Peyer's patch (tissue), 4 donors: Measurements from ENCODE around the gene BICC1. TPM values are rescaled to one million over a fixed set of nuclear protein-coding genes. Genes with fewer than 3 reads are reported as not detected.

Source experiments
- DNase-seq, 3 donors: peaks; one replicate each; pipeline ENCODE4 v3.0.0-alpha.2; 2017 to 2019
- H3K27ac ChIP-seq, 4 donors: fragments of 200-600 bp; sonication (generic); one replicate each; pipeline ENCODE4 v1.5.1; 2016 to 2019
- H3K27me3 ChIP-seq, 2 donors: fragments of 200-600 bp; sonication (generic); one replicate each; pipeline ENCODE4 v1.5.1; 2019
- H3K36me3 ChIP-seq, 3 donors: fragments of 200-600 bp; sonication (generic); one replicate each; pipeline ENCODE4 v1.5.1; 2016 to 2019
- H3K4me1 ChIP-seq, 4 donors: fragments of 200-600 bp; sonication (generic); one replicate each; pipeline ENCODE4 v1.5.1; 2016 to 2019
- H3K4me3 ChIP-seq, 4 donors: fragments of 200-600 bp; sonication (generic); 1 replicate in 3 of 4; 2 replicates in 1 of 4; pipeline ENCODE4 v1.5.1; 2016 to 2019; ENCODE audit warnings: mild to moderate bottlenecking in 1 of 4
- H3K9me3 ChIP-seq, 4 donors: fragments of 200-600 bp; sonication (generic); one replicate each; pipeline ENCODE4 v1.5.1; 2016 to 2019; ENCODE audit warnings: mild to moderate bottlenecking in 1 of 4
- POLR2A ChIP-seq, 2 donors: fragments of 450-650 bp; IDR thresholded peaks; one replicate each; pipeline ENCODE4 v1.5.1; 2017; ENCODE audit warnings: antibody characterized with exemption in 2 of 2, mild to moderate bottlenecking in 2 of 2, moderate library complexity in 2 of 2
- total RNA-seq, 4 donors: library from RNA; depleted of rRNA; stranded (reverse); fragments of >200 nt; gene quantifications; one replicate each; pipeline ENCODE4 v1.1.0, GENCODE V29; 2016
- TF ChIP-seq, protein P1 (sequence below), 6 experiments: fragments of 450-650 bp in 4 of 6; fragments of 200-600 bp in 2 of 6; sonication (generic) in 1 of 6; IDR thresholded peaks; one replicate each; pipeline ENCODE4 v1.5.1; 2017 to 2019; ENCODE audit warnings: antibody characterized with exemption in 6 of 6, mild to moderate bottlenecking in 3 of 6, moderate library complexity in 1 of 6

BICC1 gene
- total RNA-seq, 4 donors from 2014 or later, result 1.1 to 19.0 (median 2.6) TPM

DNA sequence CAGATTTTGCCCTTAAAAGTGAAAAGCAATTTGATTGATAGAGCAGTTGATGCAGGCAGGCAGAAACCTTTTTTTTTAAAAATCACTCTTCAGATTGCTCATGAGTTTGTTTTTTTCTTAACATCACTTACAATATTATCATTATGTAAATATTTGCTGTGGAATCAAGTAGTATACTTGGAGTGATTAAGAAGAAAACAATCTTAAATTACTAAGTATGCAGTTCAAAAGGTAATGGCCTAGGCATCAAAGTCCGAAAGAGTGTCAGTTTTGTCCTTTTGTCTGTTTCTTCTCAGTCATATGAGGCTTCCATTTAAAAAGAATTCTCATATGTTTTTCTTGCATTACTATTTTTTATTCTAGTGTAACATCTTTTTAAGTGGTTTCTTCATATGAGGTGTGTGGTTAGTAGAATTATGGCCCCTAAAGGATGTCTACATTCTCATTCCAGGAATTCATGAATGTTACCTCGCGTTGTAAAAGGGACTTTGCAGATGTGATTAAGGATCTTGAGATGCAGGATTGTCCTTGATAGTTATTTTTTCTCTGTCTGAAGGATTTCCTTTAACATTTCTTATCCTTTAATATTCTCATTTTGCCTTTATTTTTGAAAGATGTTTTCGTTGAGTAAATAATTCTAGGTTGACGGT is 44.0 kb downstream of the BICC1 start:
- H3K9me3 ChIP-seq, result peaks cover 0 to 6% (median 0%) of the 10 kb centered on the region in 4 donors
- H3K27me3 ChIP-seq, result no peaks in the 10 kb centered on the region
- no peaks in the 10 kb centered on the region for H3K36me3 ChIP-seq
- no peaks in the 10 kb centered on the region for H3K4me1 ChIP-seq
- DNase-seq, result no peak
- no peak overlapping the region for H3K4me3 ChIP-seq
- TF ChIP-seq, protein P1, sequence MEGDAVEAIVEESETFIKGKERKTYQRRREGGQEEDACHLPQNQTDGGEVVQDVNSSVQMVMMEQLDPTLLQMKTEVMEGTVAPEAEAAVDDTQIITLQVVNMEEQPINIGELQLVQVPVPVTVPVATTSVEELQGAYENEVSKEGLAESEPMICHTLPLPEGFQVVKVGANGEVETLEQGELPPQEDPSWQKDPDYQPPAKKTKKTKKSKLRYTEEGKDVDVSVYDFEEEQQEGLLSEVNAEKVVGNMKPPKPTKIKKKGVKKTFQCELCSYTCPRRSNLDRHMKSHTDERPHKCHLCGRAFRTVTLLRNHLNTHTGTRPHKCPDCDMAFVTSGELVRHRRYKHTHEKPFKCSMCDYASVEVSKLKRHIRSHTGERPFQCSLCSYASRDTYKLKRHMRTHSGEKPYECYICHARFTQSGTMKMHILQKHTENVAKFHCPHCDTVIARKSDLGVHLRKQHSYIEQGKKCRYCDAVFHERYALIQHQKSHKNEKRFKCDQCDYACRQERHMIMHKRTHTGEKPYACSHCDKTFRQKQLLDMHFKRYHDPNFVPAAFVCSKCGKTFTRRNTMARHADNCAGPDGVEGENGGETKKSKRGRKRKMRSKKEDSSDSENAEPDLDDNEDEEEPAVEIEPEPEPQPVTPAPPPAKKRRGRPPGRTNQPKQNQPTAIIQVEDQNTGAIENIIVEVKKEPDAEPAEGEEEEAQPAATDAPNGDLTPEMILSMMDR (IDR thresholded peaks at IDR 0.05), result no peak
- no peak for TF ChIP-seq POLR2A (IDR thresholded peaks at IDR 0.05)
- no peak overlapping the region for H3K27ac ChIP-seq

DNA sequence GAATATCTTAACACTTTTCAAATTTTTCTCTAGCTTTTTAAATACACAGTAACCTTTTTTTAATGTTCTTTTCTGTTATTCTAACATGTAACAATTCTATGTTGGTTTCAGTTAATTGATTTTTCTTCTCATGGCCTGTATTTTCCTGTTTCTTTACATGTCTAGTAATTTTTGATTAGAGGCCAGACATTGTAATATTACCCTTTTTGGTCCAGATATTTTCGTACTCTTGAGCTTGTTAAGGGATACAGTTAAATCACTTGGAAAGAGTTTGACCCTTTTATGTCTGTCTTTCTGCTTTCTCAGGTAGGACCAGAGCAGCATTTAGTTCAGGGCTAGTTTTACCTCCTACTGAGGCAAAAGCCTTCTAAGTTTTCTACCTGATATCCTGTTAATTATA is 45.0 kb downstream of the BICC1 start:
- DNase-seq, result no peak
- H3K27me3 ChIP-seq, result no peaks in the 10 kb centered on the region
- H3K4me3 ChIP-seq, result no peak overlapping the region
- H3K9me3 ChIP-seq, result peaks cover 0 to 8% (median 0%) of the 10 kb centered on the region in 4 donors
- H3K27ac ChIP-seq, result no peak overlapping the region
- H3K4me1 ChIP-seq, result no peaks in the 10 kb centered on the region
- TF ChIP-seq, protein P1 (IDR thresholded peaks at IDR 0.05), result no peak
- no peak for TF ChIP-seq POLR2A (IDR thresholded peaks at IDR 0.05)
- no peaks in the 10 kb centered on the region for H3K36me3 ChIP-seq

- DNase-seq, result no peak
- no peak overlapping the region for H3K4me3 ChIP-seq
- no peaks in the 10 kb centered on the region for H3K4me1 ChIP-seq
- H3K27me3 ChIP-seq, result no peaks in the 10 kb centered on the region
- H3K9me3 ChIP-seq, result peaks cover 0 to 15% (median 0%) of the 10 kb centered on the region in 4 donors
- TF ChIP-seq POLR2A (IDR thresholded peaks at IDR 0.05), result no peak
- TF ChIP-seq, protein P1 (IDR thresholded peaks at IDR 0.05), result no peak
- H3K27ac ChIP-seq, result no peak overlapping the region
- no peaks in the 10 kb centered on the region for H3K36me3 ChIP-seq
Observed at GRCh38 chr10:58560068-58560467, 47.4 kb downstream of the BICC1 start.

DNA sequence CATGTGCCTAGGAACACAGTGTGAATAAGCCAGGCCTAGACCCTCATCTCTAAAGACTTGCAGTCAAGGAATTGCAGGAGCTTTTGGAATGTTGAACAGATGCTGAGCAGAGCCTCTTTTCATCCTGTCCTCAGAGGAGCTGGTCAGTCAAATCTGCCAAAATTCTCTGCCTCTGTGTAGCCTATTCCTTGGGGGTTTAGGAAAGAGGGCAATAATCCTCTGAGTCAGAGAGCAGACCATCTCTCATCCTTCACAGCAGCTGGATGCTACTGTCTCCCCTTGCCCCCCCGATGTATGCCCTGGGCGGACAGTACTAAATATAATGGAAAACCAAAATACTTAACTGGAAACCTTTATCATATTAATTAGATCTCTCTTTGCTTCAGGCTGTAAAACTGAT is 52.6 kb downstream of the BICC1 start:
- no peaks in the 10 kb centered on the region for H3K4me1 ChIP-seq
- DNase-seq, result no peak
- H3K27me3 ChIP-seq, result no peaks in the 10 kb centered on the region
- no peaks in the 10 kb centered on the region for H3K36me3 ChIP-seq
- TF ChIP-seq, protein P1 (IDR thresholded peaks at IDR 0.05), result no peak
- TF ChIP-seq POLR2A (IDR thresholded peaks at IDR 0.05), result no peak
- H3K4me3 ChIP-seq, result no peak overlapping the region
- peaks cover 0 to 9% (median 0%) of the 10 kb centered on the region in 4 donors for H3K9me3 ChIP-seq
- H3K27ac ChIP-seq, result no peak overlapping the region

DNA sequence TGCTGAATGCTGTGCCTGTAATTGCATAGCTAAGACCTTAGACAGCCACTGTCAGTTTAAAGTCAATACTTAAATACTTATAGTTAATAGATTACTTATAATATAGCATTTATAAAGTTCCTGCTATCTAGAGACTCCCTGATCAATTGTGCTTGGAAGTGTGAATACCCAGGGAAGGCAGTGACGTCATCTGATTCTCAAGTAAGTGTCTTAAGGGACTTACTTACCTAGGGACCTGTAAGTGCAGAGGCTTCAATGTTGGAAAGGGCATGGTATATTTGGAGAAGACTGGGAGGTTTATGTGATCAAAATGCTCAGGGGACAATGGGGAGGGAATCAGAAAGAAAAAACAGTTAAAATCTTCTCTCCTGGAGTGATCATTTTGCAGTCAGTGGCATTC is 55.0 kb downstream of the BICC1 start:
- TF ChIP-seq, protein P1 (IDR thresholded peaks at IDR 0.05), result no peak
- TF ChIP-seq POLR2A (IDR thresholded peaks at IDR 0.05), result no peak
- Histone ChIP-seq H3K27ac (no peak overlapping the region), H3K36me3 (no peaks in the 10 kb centered on the region), H3K27me3 (no peaks in the 10 kb centered on the region), H3K9me3 (peaks cover 0 to 8% (median 0%) of the 10 kb centered on the region in 4 donors), H3K4me1 (no peaks in the 10 kb centered on the region), H3K4me3 (no peak overlapping the region)
- DNase-seq, result no peak
